ENCODE results near the gene ACE.

DNA sequence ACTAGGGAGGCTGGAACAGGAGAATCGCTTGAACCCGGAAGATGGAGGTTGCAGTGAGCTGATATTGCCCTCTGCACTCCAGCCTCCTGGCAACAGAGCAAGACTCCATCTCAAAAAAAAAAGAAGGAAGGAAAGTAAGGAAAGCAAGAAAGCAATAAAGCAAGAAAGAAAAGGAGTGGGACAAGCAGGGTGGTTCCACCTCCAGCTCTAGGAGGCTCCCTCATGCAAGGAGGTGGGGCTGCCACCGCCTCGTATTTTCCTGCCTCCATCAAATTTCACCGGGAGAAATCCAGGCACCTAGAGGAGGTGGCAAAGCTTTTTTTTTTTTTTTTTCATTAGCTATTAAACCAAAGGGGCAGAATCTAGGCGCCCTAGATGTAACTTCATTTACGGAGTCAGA is 31.8 kb upstream of the ACE start:
- TF ChIP-seq CTCF (IDR thresholded peaks at IDR 0.05) = no peak
- no peak for TF ChIP-seq POLR2A (IDR thresholded peaks at IDR 0.05)
